MM.1S (cell line): ENCODE results near the gene CMTM8.

Experiments used
- DNase-seq: peaks from one replicate; pipeline ENCODE4 v3.0.0-alpha.2; 2015
- H2AFZ ChIP-seq: fragments of 300-600 bp; sonication (generic); 2 replicates; pipeline ENCODE4 v1.6.0; 2016; ENCODE audit warnings: antibody characterized with exemption, low read length
- H3F3A ChIP-seq: fragments of 300-600 bp; sonication (generic); 2 replicates; pipeline ENCODE4 v1.6.1; 2016; ENCODE audit warnings: mild to moderate bottlenecking, antibody characterized with exemption, low read length, moderate library complexity, mixed read lengths; ENCODE audit not compliant: insufficient read depth
- H3K27ac ChIP-seq: fragments of 300-600 bp; sonication (generic); 2 replicates; pipeline ENCODE4 v1.5.1; 2016; ENCODE audit warnings: mild to moderate bottlenecking, low read length
- H3K27me3 ChIP-seq: fragments of 300-600 bp; sonication (generic); replicated peaks from 2 replicates; pipeline ENCODE4 v1.6.0; 2016; ENCODE audit warnings: low read length; ENCODE audit not compliant: insufficient read depth
- H3K36me3 ChIP-seq: fragments of 300-600 bp; sonication (generic); replicated peaks from 2 replicates; pipeline ENCODE4 v1.6.1; 2016; ENCODE audit warnings: mild to moderate bottlenecking, low read length, mixed read lengths; ENCODE audit not compliant: insufficient read depth
- H3K4me1 ChIP-seq: fragments of 300-600 bp; sonication (generic); 2 replicates; pipeline ENCODE4 v1.6.1; 2016; ENCODE audit warnings: low read length, mixed read lengths
- H3K4me2 ChIP-seq: fragments of 300-600 bp; sonication (generic); 2 replicates; pipeline ENCODE4 v1.6.0; 2016; ENCODE audit warnings: low read depth, low read length
- H3K4me3 ChIP-seq: fragments of 300-600 bp; sonication (generic); 2 replicates; pipeline ENCODE4 v1.5.1; 2016; ENCODE audit warnings: low read length, mixed read lengths
- H3K79me2 ChIP-seq: fragments of 300-600 bp; sonication (generic); 2 replicates; pipeline ENCODE4 v1.6.1; 2016; ENCODE audit warnings: mixed run types, low read length, mixed read lengths
- H3K9ac ChIP-seq: fragments of 300-600 bp; sonication (generic); 2 replicates; pipeline ENCODE4 v1.6.1; 2016; ENCODE audit warnings: low read length, mixed read lengths
- H3K9me2 ChIP-seq: fragments of 300-600 bp; sonication (generic); replicated peaks from 2 replicates; pipeline ENCODE4 v1.6.1; 2016; ENCODE audit warnings: mild to moderate bottlenecking, low read length, mixed read lengths; ENCODE audit not compliant: insufficient read depth
- H3K9me3 ChIP-seq: fragments of 300-600 bp; sonication (generic); replicated peaks from 2 replicates; pipeline ENCODE4 v1.6.1; 2016; ENCODE audit warnings: mild to moderate bottlenecking, low read length, mixed read lengths; ENCODE audit not compliant: insufficient read depth
- H4K20me1 ChIP-seq: fragments of 300-600 bp; sonication (generic); 2 replicates; pipeline ENCODE4 v1.6.1; 2016; ENCODE audit warnings: mild to moderate bottlenecking, low read length, moderate library complexity, mixed read lengths; ENCODE audit not compliant: insufficient read depth
- CTCF ChIP-seq: fragments of 300-600 bp; sonication (generic); IDR thresholded peaks from 2 replicates; pipeline ENCODE4 v1.5.1; 2016; ENCODE audit warnings: antibody characterized with exemption, low read length, mixed read lengths
- EZH2 ChIP-seq: fragments of 300-600 bp; sonication (generic); optimal IDR thresholded peaks from 2 replicates; pipeline ENCODE3; 2017; ENCODE audit warnings: low read depth, mild to moderate bottlenecking, antibody characterized with exemption, low read length, mixed read lengths
- EZH2phosphoT487 ChIP-seq: fragments of 300-600 bp; sonication (generic); IDR thresholded peaks from 2 replicates; pipeline ENCODE4 v1.6.1; 2018; ENCODE audit warnings: antibody characterized with exemption, low read length

Gene CMTM8

GRCh38 chr3:32313169-32313568 lies 74.7 kb downstream of the CMTM8 start:
- DNase-seq, result no peak
- H3K9ac ChIP-seq, result no peak overlapping the region
- H2AFZ ChIP-seq, result no peak overlapping the region
- no peaks in the 10 kb centered on the region for H3F3A ChIP-seq
- no peaks in the 10 kb centered on the region for H3K4me1 ChIP-seq
- H3K4me3 ChIP-seq, result no peak overlapping the region
- no peaks in the 10 kb centered on the region for H3K9me2 ChIP-seq
- H3K27me3 ChIP-seq, result no peaks in the 10 kb centered on the region
- no peak overlapping the region for H3K4me2 ChIP-seq
- H3K27ac ChIP-seq, result no peak overlapping the region
- H3K9me3 ChIP-seq, result no peaks in the 10 kb centered on the region
- H4K20me1 ChIP-seq, result no peaks in the 10 kb centered on the region
- TF ChIP-seq EZH2phosphoT487, result no peak
- TF ChIP-seq CTCF, result no peak
- H3K36me3 ChIP-seq, result no peaks in the 10 kb centered on the region
- H3K79me2 ChIP-seq, result no peaks in the 10 kb centered on the region

- Histone ChIP-seq H3K4me2 (no peak overlapping the region), H3F3A (no peaks in the 10 kb centered on the region), H3K9ac (no peak overlapping the region), H3K27ac (no peak overlapping the region), H3K9me3 (no peaks in the 10 kb centered on the region), H3K27me3 (no peaks in the 10 kb centered on the region), H3K36me3 (no peaks in the 10 kb centered on the region), H3K79me2 (no peaks in the 10 kb centered on the region), H3K4me1 (no peaks in the 10 kb centered on the region), H3K4me3 (no peak overlapping the region), H2AFZ (no peak overlapping the region), H4K20me1 (no peaks in the 10 kb centered on the region), H3K9me2 (no peaks in the 10 kb centered on the region)
- DNase-seq, result no peak
- TF ChIP-seq EZH2 (no peak), EZH2phosphoT487 (no peak), CTCF (no peak)
These were observed 75.4 kb downstream of the CMTM8 start for GRCh38 chr3:32313723-32314473.

- no peak overlapping the region for H3K4me3 ChIP-seq
- no peaks in the 10 kb centered on the region for H3K36me3 ChIP-seq
- no peaks in the 10 kb centered on the region for H3K4me1 ChIP-seq
These were observed 77.0 kb downstream of the CMTM8 start for GRCh38 chr3:32315441-32315840.

More at GRCh38 chr3:32315441-32315840, 77.0 kb downstream of the CMTM8 start:
- Histone ChIP-seq H2AFZ (no peak overlapping the region), H3K27ac (no peak overlapping the region), H3K9me3 (no peaks in the 10 kb centered on the region), H3K27me3 (no peaks in the 10 kb centered on the region), H4K20me1 (no peaks in the 10 kb centered on the region), H3F3A (no peaks in the 10 kb centered on the region), H3K9ac (no peak overlapping the region), H3K9me2 (no peaks in the 10 kb centered on the region), H3K79me2 (no peaks in the 10 kb centered on the region), H3K4me2 (no peak overlapping the region)
- DNase-seq, result no peak
- no peak for TF ChIP-seq CTCF
- TF ChIP-seq EZH2phosphoT487, result no peak
- TF ChIP-seq EZH2, result no peak
